Stomach (tissue), 9 donors: ENCODE measurements around the gene EID2B. TPM values are rescaled to one million over a fixed set of nuclear protein-coding genes. Genes with fewer than 3 reads are reported as not detected.

Experiments used
- DNase-seq, 2 donors: peaks; one replicate each; pipeline versions ENCODE4 v3.0.0 to v3.0.0-alpha.2; 2013 to 2019
- H3K27ac ChIP-seq, 5 donors: fragments of 200-600 bp in 4 of 5; sonication (generic) in 4 of 5; one replicate each; pipeline ENCODE4 v1.5.1; 2013 to 2019; ENCODE audit warnings: mild to moderate bottlenecking in 1 of 5, moderate library complexity in 1 of 5
- H3K27me3 ChIP-seq, 3 donors: fragments of 200-600 bp; sonication (generic); one replicate each; pipeline ENCODE4 v1.5.1; 2017 to 2019; ENCODE audit warnings: mixed run types in 1 of 3
- H3K36me3 ChIP-seq, 4 donors: fragments of 200-600 bp; sonication (generic); 1 replicate in 3 of 4; 2 replicates in 1 of 4; pipeline ENCODE4 v1.5.1; 2016 to 2019
- H3K4me1 ChIP-seq, 4 donors: fragments of 200-600 bp; sonication (generic); one replicate each; pipeline ENCODE4 v1.5.1; 2016 to 2019
- H3K4me3 ChIP-seq, 4 donors: fragments of 200-600 bp; sonication (generic) in 3 of 4; one replicate each; pipeline ENCODE4 v1.5.1; 2016 to 2019; ENCODE audit warnings: mild to moderate bottlenecking in 1 of 4
- H3K9me3 ChIP-seq, 4 donors: fragments of 200-600 bp; sonication (generic); one replicate each; pipeline ENCODE4 v1.5.1; 2016 to 2019
- EP300 ChIP-seq: sonication (generic); formaldehyde crosslinking; IDR thresholded peaks from one replicate; pipeline ENCODE4 v1.6.1; 2017; ENCODE audit warnings: antibody characterized with exemption
- POLR2A ChIP-seq, 4 donors: fragments of 450-650 bp; IDR thresholded peaks; one replicate each; pipeline ENCODE4 v1.6.1; 2016; ENCODE audit warnings: antibody characterized with exemption in 4 of 4, control low read depth in 2 of 4, mild to moderate bottlenecking in 1 of 4, moderate library complexity in 1 of 4
- POLR2AphosphoS5 ChIP-seq, 3 donors: sonication (generic); formaldehyde crosslinking; IDR thresholded peaks; one replicate each; pipeline ENCODE4 v1.6.1; 2016; ENCODE audit warnings: antibody characterized with exemption in 3 of 3
- WGBS, 5 donors: extraction: QIAGEN DNeasy Blood & Tissue Kit in 3 of 5; methylation state at CpG; one replicate each; pipeline versions ENCODE4 v1.1.5 to v1.1.7; 2013 to 2018; 5-methylcytosine and 5-hydroxymethylcytosine counted together
- intact Hi-C: fragments of 100-400 bp; cut with DNase I; formaldehyde crosslinking; loops from one replicate; pipeline ENCODE4 v1.15.1; 2023; ENCODE audit warnings: low total_unique reads
- polyA plus RNA-seq, 3 donors: library from polyadenylated mRNA; stranded (reverse); fragments of 200-250 nt; gene quantifications; one replicate each; pipeline ENCODE4 v1.2.3, GENCODE V29; 2013
- total RNA-seq, 5 donors: library from RNA; depleted of rRNA; stranded (reverse); fragments of >200 nt; gene quantifications; one replicate each; pipeline versions ENCODE4 v1.1.0 to v1.2.3, GENCODE V29; 2014 to 2016
- TF ChIP-seq, protein P1 (sequence below), 7 experiments: fragments of 450-650 bp in 4 of 7; fragments of 200-600 bp in 3 of 7; sonication (generic) in 3 of 7; IDR thresholded peaks; one replicate each; pipeline ENCODE4 v1.5.1; 2016 to 2019; ENCODE audit warnings: antibody characterized with exemption in 7 of 7, control low read depth in 2 of 7, mild to moderate bottlenecking in 1 of 7
- donor health status: healthy with polysubstance abuse.
- donor health status: Bipolar disorder and iron deficiency.
- donor health status: healthy.

Gene EID2B
- total and polyA plus RNA-seq, 8 donors = 0.58 to 5.7 (median 1.2) TPM; not detected in 1

DNA sequence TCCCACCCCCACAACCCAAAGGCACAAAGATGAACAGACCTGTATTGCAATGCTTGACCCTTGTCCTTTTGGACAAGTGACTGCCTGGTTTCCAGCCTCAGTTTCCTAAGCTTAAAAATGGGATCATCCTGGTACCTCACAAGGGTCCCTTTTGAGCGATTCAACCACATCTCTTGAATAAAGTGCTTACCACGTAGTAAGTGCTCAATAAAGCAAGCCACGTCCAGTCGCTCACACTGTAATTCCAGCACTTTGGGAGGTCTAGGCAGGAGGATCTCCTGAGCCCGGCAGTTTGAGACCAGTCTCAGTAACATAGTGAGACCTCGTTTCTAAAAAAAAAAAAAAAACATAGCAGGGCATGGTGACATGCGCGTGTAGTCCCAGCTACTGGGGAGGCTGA is 32.7 kb downstream of the EID2B start:
- WGBS, 5 donors = 77 to 85% (median 82%) methylated on average over 8 of the region's 8 CpGs
- TF ChIP-seq POLR2AphosphoS5 (IDR thresholded peaks at IDR 0.05) = no peak
- no peak for TF ChIP-seq POLR2A (IDR thresholded peaks at IDR 0.05)
- TF ChIP-seq EP300 = no peak
- TF ChIP-seq, protein P1, sequence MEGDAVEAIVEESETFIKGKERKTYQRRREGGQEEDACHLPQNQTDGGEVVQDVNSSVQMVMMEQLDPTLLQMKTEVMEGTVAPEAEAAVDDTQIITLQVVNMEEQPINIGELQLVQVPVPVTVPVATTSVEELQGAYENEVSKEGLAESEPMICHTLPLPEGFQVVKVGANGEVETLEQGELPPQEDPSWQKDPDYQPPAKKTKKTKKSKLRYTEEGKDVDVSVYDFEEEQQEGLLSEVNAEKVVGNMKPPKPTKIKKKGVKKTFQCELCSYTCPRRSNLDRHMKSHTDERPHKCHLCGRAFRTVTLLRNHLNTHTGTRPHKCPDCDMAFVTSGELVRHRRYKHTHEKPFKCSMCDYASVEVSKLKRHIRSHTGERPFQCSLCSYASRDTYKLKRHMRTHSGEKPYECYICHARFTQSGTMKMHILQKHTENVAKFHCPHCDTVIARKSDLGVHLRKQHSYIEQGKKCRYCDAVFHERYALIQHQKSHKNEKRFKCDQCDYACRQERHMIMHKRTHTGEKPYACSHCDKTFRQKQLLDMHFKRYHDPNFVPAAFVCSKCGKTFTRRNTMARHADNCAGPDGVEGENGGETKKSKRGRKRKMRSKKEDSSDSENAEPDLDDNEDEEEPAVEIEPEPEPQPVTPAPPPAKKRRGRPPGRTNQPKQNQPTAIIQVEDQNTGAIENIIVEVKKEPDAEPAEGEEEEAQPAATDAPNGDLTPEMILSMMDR (IDR thresholded peaks at IDR 0.05) = no peak
- Histone ChIP-seq H3K36me3 (no peaks in the 10 kb centered on the region), H3K27me3 (peaks cover 7 to 96% (median 74%) of the 10 kb centered on the region in 3 donors), H3K4me1 (peaks cover 21 to 28% (median 27%) of the 10 kb centered on the region in 4 donors), H3K27ac (no peak overlapping the region), H3K9me3 (peaks cover 0 to 5% (median 0%) of the 10 kb centered on the region in 4 donors), H3K4me3 (no peak overlapping the region)
- intact Hi-C loops = no loop called here
- DNase-seq = no peak

DNA sequence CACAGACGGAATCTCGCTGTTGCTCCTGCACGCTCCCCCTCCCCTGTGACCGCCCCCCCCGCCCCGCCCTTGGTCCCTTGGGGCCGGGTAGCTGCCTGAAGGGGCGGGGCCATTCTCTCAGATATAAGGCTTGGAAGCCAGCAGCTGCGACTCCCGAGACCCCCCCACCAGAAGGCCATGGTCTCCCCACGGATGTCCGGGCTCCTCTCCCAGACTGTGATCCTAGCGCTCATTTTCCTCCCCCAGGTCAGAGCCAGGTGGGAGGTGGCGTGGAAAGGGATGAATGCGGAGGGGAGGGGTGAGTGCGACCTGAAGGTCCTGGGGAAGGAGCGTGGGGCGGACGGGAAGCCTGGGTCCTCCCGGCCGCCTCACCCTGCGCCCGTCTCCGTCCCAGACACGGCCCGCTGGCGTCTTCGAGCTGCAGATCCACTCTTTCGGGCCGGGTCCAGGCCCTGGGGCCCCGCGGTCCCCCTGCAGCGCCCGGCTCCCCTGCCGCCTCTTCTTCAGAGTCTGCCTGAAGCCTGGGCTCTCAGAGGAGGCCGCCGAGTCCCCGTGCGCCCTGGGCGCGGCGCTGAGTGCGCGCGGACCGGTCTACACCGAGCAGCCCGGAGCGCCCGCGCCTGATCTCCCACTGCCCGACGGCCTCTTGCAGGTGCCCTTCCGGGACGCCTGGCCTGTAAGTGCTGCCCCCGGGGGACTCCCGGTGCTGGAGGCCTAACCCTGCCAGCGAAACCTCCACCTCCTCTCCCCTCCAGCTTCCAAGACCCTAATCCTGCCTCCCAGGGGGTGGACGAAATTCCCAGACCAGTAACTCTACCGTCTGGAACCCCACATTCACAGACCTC is 33.6 kb downstream of the EID2B start, which contains the start of gene DLL3:
Gene DLL3, plus strand, starts transcription at position 150 of the 845 bp plus-strand sequence. Its CDS starts 28 bp downstream, at position 178.
- TF ChIP-seq POLR2A (IDR thresholded peaks at IDR 0.05) = no peak
- no peak for TF ChIP-seq POLR2AphosphoS5 (IDR thresholded peaks at IDR 0.05)
- TF ChIP-seq, protein P1 (IDR thresholded peaks at IDR 0.05) = no peak
- TF ChIP-seq EP300 = no peak
- H3K27me3 ChIP-seq = peaks cover 5 to 87% (median 65%) of the 10 kb centered on the region in 3 donors
- intact Hi-C loops = no loop called here
- peak in 1 of 2 donors; percentile 42 for DNase-seq
- H3K4me1 ChIP-seq = peaks cover 21 to 28% (median 27%) of the 10 kb centered on the region in 4 donors
- peak within 1 kb of the TSS in 2 of 4 donors; percentile 4 to 32 for H3K4me3 ChIP-seq
- no peak within 1 kb of the TSS for H3K27ac ChIP-seq
- 1 to 8% (median 2%) methylated on average over 28 to 60 of the region's 60 CpGs for WGBS, 5 donors
- H3K36me3 ChIP-seq = no peaks in the 10 kb centered on the region
- H3K9me3 ChIP-seq = peaks cover 0 to 5% (median 0%) of the 10 kb centered on the region in 4 donors

DNA sequence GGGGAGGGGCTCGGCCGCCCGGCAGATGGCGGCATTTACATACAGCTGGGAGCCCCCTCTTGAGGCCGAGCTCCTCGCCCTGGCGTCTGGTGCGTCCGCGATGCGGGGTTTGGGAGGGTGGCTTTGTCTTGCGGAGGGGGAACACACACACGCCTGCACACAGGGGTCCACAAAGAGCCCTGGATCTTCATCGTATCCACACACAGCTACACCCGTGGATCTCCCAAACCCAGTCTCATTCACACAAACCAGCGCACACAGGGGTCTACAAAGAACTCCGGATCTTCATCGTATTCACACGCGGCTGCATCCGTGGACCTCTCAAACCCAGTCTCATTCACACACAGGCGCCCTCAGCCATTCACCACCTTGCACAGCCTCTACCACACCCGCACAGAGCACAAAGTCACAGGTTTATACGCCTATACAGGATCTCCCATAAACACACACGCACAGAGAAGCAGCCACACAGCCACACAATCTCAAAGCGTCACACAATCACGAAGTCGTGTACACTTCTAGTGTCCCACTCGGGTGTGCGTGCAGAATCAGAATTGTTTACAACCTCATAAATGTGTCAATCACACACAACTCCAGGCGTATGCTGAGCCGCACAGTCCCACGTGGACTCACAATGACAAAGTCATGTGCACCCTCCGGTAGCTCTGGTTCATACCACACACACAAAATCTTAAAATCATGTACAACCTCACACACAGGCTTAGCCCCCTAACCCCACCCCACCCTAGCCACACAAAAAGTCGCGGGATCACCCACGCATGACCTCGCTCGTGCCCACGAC is 34.5 kb downstream of the EID2B start:
- H3K9me3 ChIP-seq = peaks cover 0 to 5% (median 0%) of the 10 kb centered on the region in 4 donors
- peaks cover 5 to 79% (median 56%) of the 10 kb centered on the region in 3 donors for H3K27me3 ChIP-seq
- peak overlapping the region in 2 of 4 donors; percentile 4 to 32 for H3K4me3 ChIP-seq
- H3K27ac ChIP-seq = no peak overlapping the region
- DNase-seq = peak in 1 of 2 donors; percentile 82
- H3K4me1 ChIP-seq = peaks cover 21 to 28% (median 26%) of the 10 kb centered on the region in 4 donors
- H3K36me3 ChIP-seq = no peaks in the 10 kb centered on the region
- WGBS, 5 donors = 1% methylated on average over 33 to 40 of the region's 40 CpGs
- TF ChIP-seq, protein P1 (IDR thresholded peaks at IDR 0.05) = peak in 1 of 7 experiments; percentile 3
- TF ChIP-seq POLR2A (IDR thresholded peaks at IDR 0.05) = no peak
- intact Hi-C loops = no loop called here

DNA sequence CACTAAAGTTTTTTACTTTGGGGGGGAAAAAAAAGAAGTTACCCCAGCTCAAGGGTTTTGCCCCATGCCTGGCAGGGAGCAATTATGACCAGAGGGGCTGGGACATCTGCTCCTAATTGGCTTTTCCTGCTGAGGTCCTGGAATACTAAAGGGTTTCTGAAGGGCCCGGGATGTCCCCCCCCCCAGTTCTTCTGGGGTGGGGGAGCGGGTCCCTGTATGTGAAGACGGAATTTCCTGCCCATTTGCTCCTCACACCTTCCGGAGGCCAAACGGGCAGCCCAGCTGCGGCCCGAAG is 35.0 kb downstream of the EID2B start:
- Histone ChIP-seq H3K27me3 (peaks cover 5 to 73% (median 52%) of the 10 kb centered on the region in 3 donors), H3K36me3 (no peaks in the 10 kb centered on the region), H3K4me1 (peaks cover 17 to 24% (median 21%) of the 10 kb centered on the region in 4 donors), H3K27ac (no peak overlapping the region), H3K4me3 (peak overlapping the region in 1 of 4 donors; percentile 32), H3K9me3 (peaks cover 0 to 2% (median 0%) of the 10 kb centered on the region in 4 donors)
- intact Hi-C loops = no loop called here
- DNase-seq = no peak
- TF ChIP-seq, protein P1 (IDR thresholded peaks at IDR 0.05) = peak in 1 of 7 experiments; percentile 27
- TF ChIP-seq POLR2AphosphoS5 (IDR thresholded peaks at IDR 0.05) = no peak
- no peak for TF ChIP-seq POLR2A (IDR thresholded peaks at IDR 0.05)
- TF ChIP-seq EP300 = no peak
- WGBS, 5 donors = 0 to 5% (median 0%) methylated on average over 3 to 7 of the region's 7 CpGs
